GM10248 (cell line): ENCODE results near the gene IFI44L.

Experiments
- CTCF ChIA-PET: fragments of 300-600 bp; sonication (Branson Sonifier 250); formaldehyde crosslinking; extraction: SDS; loops from one replicate; lab custom pipeline; 2021; ENCODE audit warnings: antibody characterized with exemption; lab: Yijun Ruan, JAX
- POLR2A ChIA-PET: fragments of 350-650 bp; sonication (Branson Sonifier 250); formaldehyde crosslinking; extraction: SDS; loops from one replicate; lab custom pipeline; 2020; ENCODE audit warnings: antibody characterized with exemption; lab: Yijun Ruan, JAX
- DNase-seq: peaks from one replicate; pipeline ENCODE4 v3.0.0; 2012; ENCODE audit errors: extremely low spot score
- TF ChIP-seq, protein P1 (sequence below): IDR thresholded peaks from 2 replicates; pipeline ENCODE4 v1.5.1; 2012; ENCODE audit warnings: mild to moderate bottlenecking, low read depth; ENCODE audit errors: extremely low read depth, missing control alignments, control extremely low read depth

The IFI44L gene

DNA sequence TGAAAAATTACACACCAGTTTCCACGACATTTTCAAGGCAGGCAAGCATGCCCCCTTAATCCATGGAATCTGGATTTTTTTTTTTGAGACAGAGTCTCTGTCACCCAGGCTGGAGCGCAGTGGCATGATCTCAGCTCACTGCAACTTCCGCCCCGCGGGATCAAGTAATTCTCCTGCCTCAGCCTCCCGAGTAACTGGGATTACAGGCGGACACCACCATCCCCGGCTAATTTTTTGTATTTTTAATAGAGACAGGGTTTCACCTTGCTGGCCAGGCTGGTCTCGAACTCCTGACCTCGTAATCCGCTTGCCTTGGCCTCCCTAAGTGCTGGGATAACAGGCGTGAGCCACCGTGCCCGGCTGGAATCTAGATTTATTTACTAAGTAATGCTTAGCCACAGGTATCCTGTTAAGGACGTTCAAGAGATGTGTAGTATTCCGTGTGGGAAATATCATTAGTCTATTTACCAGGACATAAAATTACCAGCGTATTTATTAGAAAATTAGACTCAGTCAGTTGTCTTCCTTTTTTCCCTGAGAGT lies 31.8 kb downstream of the IFI44L start:
- CTCF ChIA-PET = no interaction called here
- no peak for DNase-seq
- TF ChIP-seq, protein P1, sequence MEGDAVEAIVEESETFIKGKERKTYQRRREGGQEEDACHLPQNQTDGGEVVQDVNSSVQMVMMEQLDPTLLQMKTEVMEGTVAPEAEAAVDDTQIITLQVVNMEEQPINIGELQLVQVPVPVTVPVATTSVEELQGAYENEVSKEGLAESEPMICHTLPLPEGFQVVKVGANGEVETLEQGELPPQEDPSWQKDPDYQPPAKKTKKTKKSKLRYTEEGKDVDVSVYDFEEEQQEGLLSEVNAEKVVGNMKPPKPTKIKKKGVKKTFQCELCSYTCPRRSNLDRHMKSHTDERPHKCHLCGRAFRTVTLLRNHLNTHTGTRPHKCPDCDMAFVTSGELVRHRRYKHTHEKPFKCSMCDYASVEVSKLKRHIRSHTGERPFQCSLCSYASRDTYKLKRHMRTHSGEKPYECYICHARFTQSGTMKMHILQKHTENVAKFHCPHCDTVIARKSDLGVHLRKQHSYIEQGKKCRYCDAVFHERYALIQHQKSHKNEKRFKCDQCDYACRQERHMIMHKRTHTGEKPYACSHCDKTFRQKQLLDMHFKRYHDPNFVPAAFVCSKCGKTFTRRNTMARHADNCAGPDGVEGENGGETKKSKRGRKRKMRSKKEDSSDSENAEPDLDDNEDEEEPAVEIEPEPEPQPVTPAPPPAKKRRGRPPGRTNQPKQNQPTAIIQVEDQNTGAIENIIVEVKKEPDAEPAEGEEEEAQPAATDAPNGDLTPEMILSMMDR = no peak
- POLR2A ChIA-PET = no interaction called here

DNA sequence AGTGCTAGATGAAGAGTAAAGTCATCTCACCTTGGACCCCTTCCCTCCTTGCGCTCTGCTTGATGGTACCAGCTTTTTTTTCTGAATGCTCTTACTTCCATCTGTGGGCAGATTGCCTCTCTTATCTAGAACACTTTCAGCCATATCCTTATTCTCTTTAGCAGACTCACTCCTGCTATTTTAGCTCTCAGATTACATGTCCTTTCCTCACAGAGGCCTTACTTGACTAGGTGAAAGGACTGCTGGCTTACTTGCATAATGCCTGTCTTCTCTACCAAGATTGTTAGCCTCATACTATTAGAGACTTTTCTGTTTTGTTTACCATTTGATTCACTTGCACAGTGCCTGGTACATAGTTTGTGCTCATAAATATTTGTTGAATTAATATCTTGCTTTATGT lies 38.7 kb downstream of the IFI44L start:
- DNase-seq = no peak
- ChIA-PET CTCF (no interaction called here), POLR2A (no interaction called here)
- TF ChIP-seq, protein P1 = no peak

DNA sequence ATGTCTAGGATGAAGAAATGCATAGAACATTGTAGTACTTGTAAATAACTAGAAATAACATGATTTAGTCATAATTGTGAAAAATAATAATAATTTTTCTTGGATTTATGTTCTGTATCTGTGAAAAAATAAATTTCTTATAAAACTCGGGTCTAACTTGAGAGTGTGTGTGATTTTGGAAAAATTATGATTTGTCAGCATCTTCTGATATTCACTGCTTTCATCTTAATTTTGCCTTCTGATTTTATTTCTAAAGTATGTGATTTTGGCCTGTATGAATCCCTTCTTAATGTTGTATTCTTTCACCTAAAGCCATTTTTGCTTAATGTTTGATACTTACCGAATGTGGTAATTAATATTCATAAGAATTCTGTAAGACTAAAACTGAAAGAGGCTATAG lies 43.7 kb downstream of the IFI44L start:
- ChIA-PET CTCF (interaction anchor here (0.7 to 2.9 kb wide), 4 partner anchors 9 to 47 kb away, joined by 3 to 19 read pairs (median 3); no protein-coding TSS in a partner anchor), POLR2A (no interaction called here)
- no peak for DNase-seq
- TF ChIP-seq, protein P1 = no peak

DNA sequence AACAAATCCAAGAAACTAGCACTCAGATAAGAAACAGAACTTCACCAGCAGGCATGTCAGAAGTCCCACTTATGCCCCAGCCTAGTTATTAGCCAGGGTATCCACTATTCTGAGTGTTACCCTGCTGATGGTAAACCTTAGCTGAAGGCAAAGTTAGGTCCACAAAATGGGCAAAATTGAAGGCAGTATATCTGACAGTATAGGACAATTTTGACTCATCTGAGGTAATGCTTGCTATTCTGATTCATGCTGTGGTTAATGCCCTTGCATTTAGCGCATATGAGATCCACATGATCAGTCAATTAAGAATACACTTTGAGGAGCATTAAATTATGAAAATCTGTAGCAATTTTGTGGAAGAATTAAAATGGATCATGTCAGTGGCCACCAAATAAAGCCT lies 44.5 kb downstream of the IFI44L start:
- DNase-seq = no peak
- POLR2A ChIA-PET = no interaction called here
- TF ChIP-seq, protein P1 = no peak
- CTCF ChIA-PET = interaction anchor here (0.9 to 2.9 kb wide), 4 partner anchors 10 to 48 kb away, joined by 3 to 19 read pairs (median 7); no protein-coding TSS in a partner anchor

DNA sequence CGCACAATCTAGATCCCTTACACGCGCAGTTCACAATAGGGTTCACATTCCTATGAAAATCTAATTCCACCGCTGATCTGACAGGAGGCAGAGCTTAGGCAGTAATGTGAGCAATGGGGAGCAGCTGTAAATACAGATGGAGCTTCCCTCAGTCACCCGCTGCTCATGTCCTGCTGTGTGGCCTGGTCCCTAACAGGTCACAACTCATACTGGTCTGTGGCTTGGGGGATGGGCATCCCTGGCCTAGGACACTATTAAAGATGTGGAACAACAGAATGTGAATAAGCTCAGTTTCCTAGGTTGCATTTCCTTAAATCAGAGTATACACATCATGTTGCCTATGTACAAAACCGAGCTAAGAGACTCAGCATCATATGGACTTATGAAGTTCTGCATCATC lies 45.6 kb downstream of the IFI44L start:
- DNase-seq = no peak
- CTCF ChIA-PET = interaction anchor here (1.4 to 2.9 kb wide), 3 partner anchors 9 to 49 kb away, joined by 3 to 19 read pairs (median 11); no protein-coding TSS in a partner anchor
- POLR2A ChIA-PET = no interaction called here
- TF ChIP-seq, protein P1 = no peak

DNA sequence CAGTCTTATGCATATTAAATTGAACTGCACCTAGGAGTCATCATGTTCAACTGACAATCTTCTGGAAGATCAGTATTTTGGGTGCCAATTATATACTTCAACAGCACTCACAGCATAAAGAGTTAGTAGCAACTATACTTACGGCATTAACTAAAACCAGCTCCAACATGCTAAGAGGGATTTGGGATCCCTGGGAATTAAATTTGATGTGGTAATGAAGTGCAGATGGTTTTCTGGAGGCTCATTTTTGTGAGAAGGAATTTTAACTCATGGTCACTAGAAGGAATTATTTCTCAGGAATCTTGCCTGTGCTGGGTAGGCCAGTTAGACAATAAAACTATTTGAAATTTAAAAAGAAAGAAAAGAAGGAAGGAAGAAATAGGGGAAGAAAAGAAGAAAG lies 47.7 kb downstream of the IFI44L start:
- TF ChIP-seq, protein P1 = no peak

More for the DNA sequence above, 47.7 kb downstream of the IFI44L start:
- DNase-seq = no peak
- POLR2A ChIA-PET = no interaction called here
- CTCF ChIA-PET = interaction anchor here (1.2 to 2.1 kb wide), 2 partner anchors 8 to 51 kb away, joined by 5 to 7 read pairs; no protein-coding TSS in a partner anchor
